T-helper 1 cell treated with Interleukin-12 subunit alpha and Interleukin-12 subunit beta and Interleukin-4 antibody, amounts not matched to agents 30 μg/mL and 1 μg/mL, for 36 hours (primary cell): ENCODE results near the gene CD83.
A peak's percentile ranks its signal among the peaks of the same experiment; 100 is the strongest.
"Not testable (repeated sequence)": the region's sequence is repeated elsewhere in the genome, so short reads cannot be mapped to it uniquely, and the experiment has no call there.

Source experiments
- H3K27ac Mint-ChIP-seq: one replicate; pipeline ENCODE4 v1.8.0; 2021; ENCODE audit warnings: mild to moderate bottlenecking, mixed read lengths
- H3K27me3 Mint-ChIP-seq: one replicate; pipeline ENCODE4 v1.8.0; 2021; ENCODE audit warnings: low read depth, mixed read lengths
- H3K36me3 Mint-ChIP-seq: one replicate; pipeline ENCODE4 v1.8.0; 2021; ENCODE audit warnings: low read depth, mixed read lengths
- H3K4me1 Mint-ChIP-seq: one replicate; pipeline ENCODE4 v1.8.0; 2021; ENCODE audit warnings: low read depth, mixed read lengths
- H3K4me3 Mint-ChIP-seq: one replicate; pipeline ENCODE4 v1.8.0; 2021; ENCODE audit warnings: mild to moderate bottlenecking, moderate library complexity, mixed read lengths
- H3K9me3 Mint-ChIP-seq: one replicate; pipeline ENCODE4 v1.8.0; 2021; ENCODE audit warnings: mixed read lengths

CD83 gene

GRCh38 chr6:14117158-14118090 is at the start of gene CD83:
Gene CD83, plus strand, starts transcription at chr6:14117772. Its CDS starts 40 bp downstream, at chr6:14117812.
- H3K27me3 Mint-ChIP-seq = peaks cover 44% of the 10 kb centered on the region
- peaks cover 22% of the 10 kb centered on the region for H3K36me3 Mint-ChIP-seq
- peak within 1 kb of the TSS; percentile 95 for H3K27ac Mint-ChIP-seq
- H3K4me1 Mint-ChIP-seq = peaks cover 30% of the 10 kb centered on the region
- H3K4me3 Mint-ChIP-seq = peak within 1 kb of the TSS; percentile 92
- no peaks in the 10 kb centered on the region for H3K9me3 Mint-ChIP-seq

GRCh38 chr6:14068133-14068532 is 49.4 kb upstream of the CD83 start:
- Mint-ChIP-seq H3K4me3 (peak overlapping the region; percentile 20), H3K9me3 (no peaks in the 10 kb centered on the region), H3K27ac (peak overlapping the region; percentile 31), H3K27me3 (peaks cover 15% of the 10 kb centered on the region), H3K4me1 (peaks cover 21% of the 10 kb centered on the region), H3K36me3 (no peaks in the 10 kb centered on the region)

- H3K4me3 Mint-ChIP-seq = no peak overlapping the region
- H3K4me1 Mint-ChIP-seq = peaks cover 21% of the 10 kb centered on the region
- H3K9me3 Mint-ChIP-seq = no peaks in the 10 kb centered on the region
- peaks cover 11% of the 10 kb centered on the region for H3K27me3 Mint-ChIP-seq
- no peaks in the 10 kb centered on the region for H3K36me3 Mint-ChIP-seq
- H3K27ac Mint-ChIP-seq = no peak overlapping the region
These were observed 48.9 kb upstream of the CD83 start for GRCh38 chr6:14068623-14069022.

- Mint-ChIP-seq H3K27me3 (peaks cover 5% of the 10 kb centered on the region), H3K9me3 (no peaks in the 10 kb centered on the region), H3K36me3 (no peaks in the 10 kb centered on the region), H3K4me1 (peaks cover 36% of the 10 kb centered on the region), H3K27ac (no peak overlapping the region), H3K4me3 (no peak overlapping the region)
These were observed 47.1 kb upstream of the CD83 start for GRCh38 chr6:14070457-14070856.

DNA sequence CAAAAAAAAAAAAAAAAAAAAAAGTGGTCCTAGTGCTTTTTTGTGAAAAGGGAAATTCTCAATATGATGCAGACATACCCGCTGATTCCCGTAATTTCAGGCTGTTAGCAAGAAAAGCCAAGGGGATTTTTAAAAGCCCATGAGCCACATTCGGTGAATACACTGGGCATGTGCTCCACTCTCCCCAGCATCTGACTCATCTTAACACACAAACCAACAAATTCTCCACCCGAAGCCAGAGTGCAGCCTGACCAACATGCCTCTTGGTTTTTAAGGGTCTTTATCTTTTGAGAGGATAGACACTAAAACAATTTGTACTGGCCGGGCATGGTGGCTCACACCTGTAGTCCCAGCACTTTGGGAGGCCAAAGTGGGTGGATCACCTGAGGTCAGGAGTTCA is 45.5 kb upstream of the CD83 start:
- Mint-ChIP-seq H3K4me1 (peaks cover 34% of the 10 kb centered on the region), H3K27ac (peak overlapping the region; percentile 59), H3K36me3 (no peaks in the 10 kb centered on the region), H3K4me3 (no peak overlapping the region), H3K9me3 (no peaks in the 10 kb centered on the region), H3K27me3 (no peaks in the 10 kb centered on the region)

GRCh38 chr6:14073561-14074354 is 43.8 kb upstream of the CD83 start:
- not testable (repeated sequence) for H3K9me3 Mint-ChIP-seq, H3K4me3 Mint-ChIP-seq, H3K27me3 Mint-ChIP-seq, H3K36me3 Mint-ChIP-seq
- Mint-ChIP-seq H3K4me1 (peaks cover 33% of the 10 kb centered on the region), H3K27ac (peak overlapping the region; percentile 83)

- Mint-ChIP-seq H3K9me3 (no peaks in the 10 kb centered on the region), H3K27me3 (no peaks in the 10 kb centered on the region), H3K27ac (peak overlapping the region; percentile 83), H3K4me3 (peak overlapping the region; percentile 71), H3K36me3 (no peaks in the 10 kb centered on the region), H3K4me1 (peaks cover 32% of the 10 kb centered on the region)
These were observed 43.0 kb upstream of the CD83 start for GRCh38 chr6:14074476-14075094.

DNA sequence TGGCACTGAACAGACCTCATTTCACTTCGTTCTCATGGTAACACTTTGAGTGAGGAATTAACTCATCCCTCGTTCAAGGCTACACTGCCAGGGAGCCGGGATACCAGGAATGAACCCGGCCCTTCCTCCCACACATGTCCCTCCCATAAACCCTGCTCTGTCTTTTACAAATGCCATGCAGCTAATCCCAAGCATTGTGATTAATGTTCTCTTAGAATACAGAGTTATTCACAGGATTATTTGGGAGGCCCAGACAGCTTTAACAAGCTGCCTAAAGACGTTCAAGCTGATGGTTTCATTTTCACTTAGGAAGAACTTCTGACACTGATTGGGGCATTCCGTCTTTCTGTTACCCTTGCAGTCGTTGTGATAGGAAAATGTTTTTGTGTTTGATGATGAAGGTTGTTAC is 42.5 kb upstream of the CD83 start:
- peaks cover 35% of the 10 kb centered on the region for H3K4me1 Mint-ChIP-seq
- no peaks in the 10 kb centered on the region for H3K9me3 Mint-ChIP-seq
- H3K27ac Mint-ChIP-seq = peak overlapping the region; percentile 83
- peak overlapping the region; percentile 71 for H3K4me3 Mint-ChIP-seq
- no peaks in the 10 kb centered on the region for H3K36me3 Mint-ChIP-seq
- no peaks in the 10 kb centered on the region for H3K27me3 Mint-ChIP-seq

- Mint-ChIP-seq H3K9me3 (no peaks in the 10 kb centered on the region), H3K4me3 (no peak overlapping the region), H3K27me3 (no peaks in the 10 kb centered on the region), H3K27ac (no peak overlapping the region), H3K36me3 (no peaks in the 10 kb centered on the region), H3K4me1 (peaks cover 31% of the 10 kb centered on the region)
These were observed 40.2 kb upstream of the CD83 start for GRCh38 chr6:14077193-14077867.

GRCh38 chr6:14079433-14079832 is 38.1 kb upstream of the CD83 start:
- Mint-ChIP-seq H3K9me3 (no peaks in the 10 kb centered on the region), H3K4me3 (no peak overlapping the region), H3K27ac (no peak overlapping the region), H3K27me3 (no peaks in the 10 kb centered on the region), H3K36me3 (no peaks in the 10 kb centered on the region), H3K4me1 (peaks cover 24% of the 10 kb centered on the region)

DNA sequence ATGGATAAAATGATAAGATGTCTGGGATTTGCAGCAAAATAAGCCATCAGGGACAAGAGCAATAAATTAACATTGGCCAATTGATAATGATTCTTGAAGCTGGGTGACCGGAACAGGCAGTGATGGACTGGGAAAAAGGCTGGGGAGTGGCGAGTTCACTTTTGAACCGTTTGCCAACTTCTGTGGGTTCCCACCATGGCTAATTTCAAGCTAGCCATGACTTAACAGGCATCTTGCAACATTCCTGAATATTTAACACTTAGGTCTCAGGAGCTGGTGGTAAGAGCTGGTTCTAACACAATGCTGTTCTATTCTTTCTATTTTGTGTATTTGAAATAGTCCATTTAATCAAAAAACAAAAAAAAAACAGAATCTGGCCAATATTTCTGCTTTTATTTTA is 37.6 kb upstream of the CD83 start:
- H3K4me1 Mint-ChIP-seq = peaks cover 20% of the 10 kb centered on the region
- H3K4me3 Mint-ChIP-seq = no peak overlapping the region
- H3K27ac Mint-ChIP-seq = no peak overlapping the region

GRCh38 chr6:14081126-14081525 is 36.4 kb upstream of the CD83 start:
- Mint-ChIP-seq H3K36me3 (no peaks in the 10 kb centered on the region), H3K4me3 (no peak overlapping the region), H3K4me1 (peaks cover 15% of the 10 kb centered on the region), H3K9me3 (no peaks in the 10 kb centered on the region), H3K27ac (no peak overlapping the region), H3K27me3 (no peaks in the 10 kb centered on the region)

More for the DNA sequence above, 37.6 kb upstream of the CD83 start:
- H3K36me3 Mint-ChIP-seq = no peaks in the 10 kb centered on the region
- H3K27me3 Mint-ChIP-seq = no peaks in the 10 kb centered on the region
- H3K9me3 Mint-ChIP-seq = no peaks in the 10 kb centered on the region

DNA sequence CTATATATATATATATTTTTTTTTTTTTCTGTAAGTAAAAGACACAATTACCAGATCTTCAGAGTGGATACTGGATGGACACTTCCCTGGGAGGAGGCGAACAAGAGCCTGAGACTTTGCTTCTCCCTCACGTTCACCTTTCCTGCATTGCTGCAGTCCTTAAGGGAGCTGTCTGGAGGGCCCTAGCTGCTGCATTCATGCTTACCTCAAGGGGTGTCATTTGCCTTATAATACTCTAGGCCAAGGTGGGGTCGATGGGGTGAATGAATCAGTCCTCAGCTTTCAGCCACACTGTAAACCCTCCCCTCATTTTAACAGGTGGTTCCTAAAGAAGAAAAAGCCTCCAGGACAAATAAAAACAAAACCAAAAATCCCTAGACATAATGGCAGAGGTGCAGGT is 34.8 kb upstream of the CD83 start:
- Mint-ChIP-seq H3K27me3 (no peaks in the 10 kb centered on the region), H3K4me3 (no peak overlapping the region), H3K36me3 (no peaks in the 10 kb centered on the region), H3K27ac (no peak overlapping the region), H3K9me3 (no peaks in the 10 kb centered on the region), H3K4me1 (peaks cover 8% of the 10 kb centered on the region)

DNA sequence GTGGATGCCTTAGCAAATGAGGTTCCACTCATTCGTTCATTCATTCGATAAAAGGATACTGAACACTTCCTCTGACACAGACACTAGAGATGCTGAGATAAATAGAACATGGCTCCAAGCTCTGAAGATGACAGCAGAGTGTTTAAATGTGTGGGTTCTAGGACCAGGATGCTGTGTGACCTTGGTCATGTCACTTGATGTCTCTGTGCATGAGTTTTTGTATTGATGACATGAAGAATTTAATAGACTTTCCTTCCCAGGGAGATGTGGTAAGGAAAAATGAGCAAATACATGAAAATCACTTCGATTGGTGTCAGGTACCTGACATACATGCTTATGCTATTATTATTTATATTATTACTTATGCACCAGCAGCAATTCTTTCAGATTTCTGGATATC is 34.3 kb upstream of the CD83 start:
- Mint-ChIP-seq H3K4me1 (peaks cover 6% of the 10 kb centered on the region), H3K27ac (no peak overlapping the region), H3K4me3 (no peak overlapping the region), H3K36me3 (no peaks in the 10 kb centered on the region), H3K27me3 (peaks cover 4% of the 10 kb centered on the region), H3K9me3 (no peaks in the 10 kb centered on the region)
